Measurements from ENCODE around the gene UQCC5. TPM values are rescaled to one million over a fixed set of nuclear protein-coding genes. Genes with fewer than 3 reads are reported as not detected.

UQCC5 gene
- polyA plus RNA-seq, 1 donor from 2014 or later, result 20.5 TPM

DNA sequence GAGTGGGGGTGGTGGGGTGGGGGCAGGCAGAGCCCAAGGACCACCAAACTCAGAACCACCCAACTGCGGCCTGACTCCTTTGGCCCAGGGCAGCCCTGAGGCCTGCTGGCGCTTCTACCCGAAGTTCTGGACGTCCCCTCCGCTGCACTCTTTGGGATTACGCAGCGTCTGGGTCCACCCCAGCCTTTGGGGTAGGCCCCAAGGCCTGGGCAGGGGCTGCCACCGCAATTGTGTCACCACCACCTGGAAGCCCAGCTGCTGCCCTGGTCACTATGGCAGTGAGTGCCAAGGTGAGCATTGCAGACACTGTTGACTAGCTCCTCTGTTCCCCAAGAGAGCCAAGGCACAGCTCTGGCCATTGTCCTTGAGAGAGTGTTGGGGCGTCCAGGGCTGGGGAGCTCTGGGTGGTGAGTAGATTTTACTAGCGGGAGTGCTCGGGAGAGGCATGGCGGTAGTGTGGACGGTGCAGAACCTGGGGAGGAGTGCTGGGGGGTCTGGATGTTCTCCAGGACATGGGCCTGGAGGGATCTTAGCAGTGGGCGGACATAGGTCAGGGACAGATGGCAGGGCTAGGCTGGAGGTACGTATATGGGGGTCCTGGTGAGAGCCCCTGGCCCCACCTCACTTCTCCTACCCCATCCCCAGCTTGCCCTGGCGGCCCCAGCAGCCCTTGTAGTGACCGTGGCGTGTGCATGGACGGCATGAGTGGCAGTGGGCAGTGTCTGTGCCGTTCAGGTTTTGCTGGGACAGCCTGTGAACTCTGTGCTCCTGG, 15.5 kb upstream of the UQCC5 start:
- Histone ChIP-seq H3K27ac (ENCODE audit: low read length) (no peak overlapping the region), H3K4me3 (ENCODE audit: low read length) (no peak overlapping the region), H3K79me2 (replicated peaks; ENCODE audit: insufficient read depth, low read length) (no peaks in the 10 kb centered on the region), H3K9me3 (ENCODE audit: low read length) (no peaks in the 10 kb centered on the region), H3K9ac (ENCODE audit: low read length) (no peak overlapping the region), H2AFZ (ENCODE audit: low read depth, low read length) (no peak overlapping the region), H3K36me3 (ENCODE audit: insufficient read depth, low read length) (no peaks in the 10 kb centered on the region), H3K9me2 (ENCODE audit: insufficient read depth, low read length) (no peaks in the 10 kb centered on the region), H3K4me2 (ENCODE audit: low read length) (no peak overlapping the region), H3K27me3 (ENCODE audit: insufficient read depth, low read depth, low read length) (no peaks in the 10 kb centered on the region), H3F3A (ENCODE audit: insufficient read depth, low read length, poor library complexity, severe bottlenecking) (no peaks in the 10 kb centered on the region), H4K20me1 (ENCODE audit: insufficient read depth) (no peaks in the 10 kb centered on the region)
- no peak for TF ChIP-seq POLR2AphosphoS5 (IDR thresholded peaks at IDR 0.05)
- TF ChIP-seq, protein P1, sequence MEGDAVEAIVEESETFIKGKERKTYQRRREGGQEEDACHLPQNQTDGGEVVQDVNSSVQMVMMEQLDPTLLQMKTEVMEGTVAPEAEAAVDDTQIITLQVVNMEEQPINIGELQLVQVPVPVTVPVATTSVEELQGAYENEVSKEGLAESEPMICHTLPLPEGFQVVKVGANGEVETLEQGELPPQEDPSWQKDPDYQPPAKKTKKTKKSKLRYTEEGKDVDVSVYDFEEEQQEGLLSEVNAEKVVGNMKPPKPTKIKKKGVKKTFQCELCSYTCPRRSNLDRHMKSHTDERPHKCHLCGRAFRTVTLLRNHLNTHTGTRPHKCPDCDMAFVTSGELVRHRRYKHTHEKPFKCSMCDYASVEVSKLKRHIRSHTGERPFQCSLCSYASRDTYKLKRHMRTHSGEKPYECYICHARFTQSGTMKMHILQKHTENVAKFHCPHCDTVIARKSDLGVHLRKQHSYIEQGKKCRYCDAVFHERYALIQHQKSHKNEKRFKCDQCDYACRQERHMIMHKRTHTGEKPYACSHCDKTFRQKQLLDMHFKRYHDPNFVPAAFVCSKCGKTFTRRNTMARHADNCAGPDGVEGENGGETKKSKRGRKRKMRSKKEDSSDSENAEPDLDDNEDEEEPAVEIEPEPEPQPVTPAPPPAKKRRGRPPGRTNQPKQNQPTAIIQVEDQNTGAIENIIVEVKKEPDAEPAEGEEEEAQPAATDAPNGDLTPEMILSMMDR (IDR thresholded peaks at IDR 0.05; ENCODE audit: poor library complexity, severe bottlenecking), result no peak
- no peak for TF ChIP-seq SMC3 (conservative IDR thresholded peaks at IDR 0.05; ENCODE audit: poor library complexity)
- no peak for TF ChIP-seq RAD21 (conservative IDR thresholded peaks at IDR 0.05)
- TF ChIP-seq, protein P2, sequence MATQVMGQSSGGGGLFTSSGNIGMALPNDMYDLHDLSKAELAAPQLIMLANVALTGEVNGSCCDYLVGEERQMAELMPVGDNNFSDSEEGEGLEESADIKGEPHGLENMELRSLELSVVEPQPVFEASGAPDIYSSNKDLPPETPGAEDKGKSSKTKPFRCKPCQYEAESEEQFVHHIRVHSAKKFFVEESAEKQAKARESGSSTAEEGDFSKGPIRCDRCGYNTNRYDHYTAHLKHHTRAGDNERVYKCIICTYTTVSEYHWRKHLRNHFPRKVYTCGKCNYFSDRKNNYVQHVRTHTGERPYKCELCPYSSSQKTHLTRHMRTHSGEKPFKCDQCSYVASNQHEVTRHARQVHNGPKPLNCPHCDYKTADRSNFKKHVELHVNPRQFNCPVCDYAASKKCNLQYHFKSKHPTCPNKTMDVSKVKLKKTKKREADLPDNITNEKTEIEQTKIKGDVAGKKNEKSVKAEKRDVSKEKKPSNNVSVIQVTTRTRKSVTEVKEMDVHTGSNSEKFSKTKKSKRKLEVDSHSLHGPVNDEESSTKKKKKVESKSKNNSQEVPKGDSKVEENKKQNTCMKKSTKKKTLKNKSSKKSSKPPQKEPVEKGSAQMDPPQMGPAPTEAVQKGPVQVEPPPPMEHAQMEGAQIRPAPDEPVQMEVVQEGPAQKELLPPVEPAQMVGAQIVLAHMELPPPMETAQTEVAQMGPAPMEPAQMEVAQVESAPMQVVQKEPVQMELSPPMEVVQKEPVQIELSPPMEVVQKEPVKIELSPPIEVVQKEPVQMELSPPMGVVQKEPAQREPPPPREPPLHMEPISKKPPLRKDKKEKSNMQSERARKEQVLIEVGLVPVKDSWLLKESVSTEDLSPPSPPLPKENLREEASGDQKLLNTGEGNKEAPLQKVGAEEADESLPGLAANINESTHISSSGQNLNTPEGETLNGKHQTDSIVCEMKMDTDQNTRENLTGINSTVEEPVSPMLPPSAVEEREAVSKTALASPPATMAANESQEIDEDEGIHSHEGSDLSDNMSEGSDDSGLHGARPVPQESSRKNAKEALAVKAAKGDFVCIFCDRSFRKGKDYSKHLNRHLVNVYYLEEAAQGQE (IDR thresholded peaks at IDR 0.05; ENCODE audit: borderline replicate concordance), result no peak
- no peak for TF ChIP-seq EZH2 (IDR thresholded peaks at IDR 0.05; ENCODE audit: borderline replicate concordance, insufficient read depth, low read length, poor library complexity, severe bottlenecking)

DNA sequence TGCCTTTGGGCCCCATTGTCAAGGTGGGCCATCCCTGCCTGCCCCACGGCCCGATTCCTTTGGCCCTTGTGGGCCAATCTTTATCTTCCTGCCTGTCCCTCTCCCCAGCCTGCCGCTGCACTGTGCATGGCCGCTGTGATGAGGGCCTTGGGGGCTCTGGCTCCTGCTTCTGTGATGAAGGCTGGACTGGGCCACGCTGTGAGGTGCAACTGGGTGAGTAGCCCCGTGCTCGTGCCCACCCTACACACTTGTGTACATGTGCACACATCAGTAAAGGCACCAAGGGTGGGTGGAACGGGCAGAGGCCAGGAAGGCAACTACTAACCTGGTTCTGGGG, 14.9 kb upstream of the UQCC5 start:
- TF ChIP-seq POLR2AphosphoS5 (IDR thresholded peaks at IDR 0.05) (no peak), EP300 (conservative IDR thresholded peaks at IDR 0.05; ENCODE audit: poor library complexity, severe bottlenecking) (no peak), EZH2 (IDR thresholded peaks at IDR 0.05; ENCODE audit: borderline replicate concordance, insufficient read depth, low read length, poor library complexity, severe bottlenecking) (no peak), MXI1 (conservative IDR thresholded peaks at IDR 0.05; ENCODE audit: poor library complexity, severe bottlenecking) (no peak), RAD21 (conservative IDR thresholded peaks at IDR 0.05) (no peak), SMC3 (conservative IDR thresholded peaks at IDR 0.05; ENCODE audit: poor library complexity) (no peak), TAF1 (IDR thresholded peaks at IDR 0.05; ENCODE audit: low read depth) (no peak)
- TF ChIP-seq, protein P1 (IDR thresholded peaks at IDR 0.05; ENCODE audit: poor library complexity, severe bottlenecking), result no peak
- TF ChIP-seq, protein P2 (IDR thresholded peaks at IDR 0.05; ENCODE audit: borderline replicate concordance), result no peak
- no peak overlapping the region for H3K4me2 ChIP-seq (ENCODE audit: low read length)
- no peak overlapping the region for H2AFZ ChIP-seq (ENCODE audit: low read depth, low read length)
- no peaks in the 10 kb centered on the region for H3K36me3 ChIP-seq (ENCODE audit: insufficient read depth, low read length)
- no peaks in the 10 kb centered on the region for H4K20me1 ChIP-seq (ENCODE audit: insufficient read depth)
- H3K9ac ChIP-seq (ENCODE audit: low read length), result no peak overlapping the region
- H3K9me3 ChIP-seq (ENCODE audit: low read length), result no peaks in the 10 kb centered on the region
- H3K27ac ChIP-seq (ENCODE audit: low read length), result no peak overlapping the region
- H3K27me3 ChIP-seq (ENCODE audit: insufficient read depth, low read depth, low read length), result no peaks in the 10 kb centered on the region
- no peaks in the 10 kb centered on the region for H3F3A ChIP-seq (ENCODE audit: insufficient read depth, low read length, poor library complexity, severe bottlenecking)
- no peaks in the 10 kb centered on the region for H3K9me2 ChIP-seq (ENCODE audit: insufficient read depth, low read length)
- no peak overlapping the region for H3K4me3 ChIP-seq (ENCODE audit: low read length)
- no peaks in the 10 kb centered on the region for H3K79me2 ChIP-seq (replicated peaks; ENCODE audit: insufficient read depth, low read length)
